GM12878 (cell line): ENCODE results near the gene SUSD2. TPM values are rescaled to one million over a fixed set of nuclear protein-coding genes. Genes with fewer than 3 reads are reported as not detected.

Source experiments
- BHLHE40 ChIP-seq, 2 experiments: fragments of 450-650 bp in 1 of 2; IDR thresholded peaks; 2 replicates each; pipeline ENCODE4 v1.6.1; 2011 to 2017; ENCODE audit warnings: low read depth in 2 of 2, borderline replicate concordance in 1 of 2, improper control_type of control experiment in 1 of 2, low read length in 1 of 2, mild to moderate bottlenecking in 1 of 2
- CUX1 ChIP-seq: IDR thresholded peaks from 2 replicates; pipeline ENCODE4 v1.6.1; 2012; ENCODE audit warnings: improper control_type of control experiment, low read depth, low read length; ENCODE audit not compliant: insufficient replicate concordance
- EGR1 ChIP-seq, 2 experiments: IDR thresholded peaks; 1 replicate in 1 of 2; 2 replicates in 1 of 2; pipeline ENCODE4 v1.6.1; 2011 to 2012; ENCODE audit warnings: low read depth in 2 of 2, low read length in 2 of 2, borderline replicate concordance in 1 of 2, mild to moderate bottlenecking in 1 of 2, moderate library complexity in 1 of 2
- ELK1 ChIP-seq: IDR thresholded peaks from 2 replicates; pipeline ENCODE4 v1.6.1; 2012; ENCODE audit warnings: low read depth, low read length, improper control_type of control experiment
- GATAD2B ChIP-seq: fragments of 450-650 bp; conservative IDR thresholded peaks from 2 replicates; pipeline ENCODE4 v1.6.1; 2017; ENCODE audit warnings: low read depth, mild to moderate bottlenecking, moderate library complexity
- HDAC6 ChIP-seq: fragments of 200-600 bp; sonication (generic); IDR thresholded peaks from one replicate; pipeline ENCODE4 v1.8.0; 2017; ENCODE audit warnings: antibody characterized with exemption; ENCODE audit not compliant: unreplicated experiment
- JUND ChIP-seq: IDR thresholded peaks from 2 replicates; pipeline ENCODE4 v1.6.1; 2012; ENCODE audit warnings: low read depth, mild to moderate bottlenecking, low read length, improper control_type of control experiment, moderate library complexity
- KAT2A ChIP-seq: conservative IDR thresholded peaks from 2 replicates; pipeline ENCODE4 v1.6.1; 2011; ENCODE audit warnings: low read depth, low read length; ENCODE audit not compliant: control insufficient read depth
- MAX ChIP-seq: IDR thresholded peaks from 2 replicates; pipeline ENCODE4 v1.6.1; 2012; ENCODE audit warnings: low read depth, low read length, improper control_type of control experiment
- NR2C1 ChIP-seq: fragments of 450-650 bp; IDR thresholded peaks from 2 replicates; pipeline ENCODE4 v1.6.1; 2017; ENCODE audit warnings: antibody characterized with exemption, mild to moderate bottlenecking, moderate library complexity
- POLR2AphosphoS5 ChIP-seq: IDR thresholded peaks from 2 replicates; pipeline ENCODE4 v1.6.1; 2011; ENCODE audit warnings: mild to moderate bottlenecking, low read length, inconsistent platforms
- POU2F2 ChIP-seq: IDR thresholded peaks from 3 replicates; pipeline ENCODE4 v1.6.1; 2011; ENCODE audit warnings: low read depth, mild to moderate bottlenecking, low read length, borderline replicate concordance
- SP1 ChIP-seq: IDR thresholded peaks from one replicate; pipeline ENCODE4 v1.6.1; 2011; ENCODE audit warnings: low read depth, low read length
- STAT1 ChIP-seq: fragments of 450-650 bp; conservative IDR thresholded peaks from 2 replicates; pipeline ENCODE4 v1.6.1; 2014; ENCODE audit warnings: antibody characterized with exemption, mild to moderate bottlenecking
- WRNIP1 ChIP-seq: IDR thresholded peaks from 2 replicates; pipeline ENCODE4 v1.6.1; 2011; ENCODE audit warnings: low read depth, low read length, improper control_type of control experiment, borderline replicate concordance
- ZBTB40 ChIP-seq: fragments of 450-650 bp; IDR thresholded peaks from 2 replicates; pipeline ENCODE4 v1.6.1; 2016; ENCODE audit warnings: mild to moderate bottlenecking, moderate library complexity, borderline replicate concordance
- ZNF274 ChIP-seq: IDR thresholded peaks from one replicate; pipeline ENCODE4 v1.8.0; 2011; ENCODE audit not compliant: insufficient read length, insufficient read depth
- ZSCAN29 ChIP-seq: fragments of 450-650 bp; IDR thresholded peaks from 2 replicates; pipeline ENCODE4 v1.6.1; 2017; ENCODE audit warnings: mild to moderate bottlenecking, moderate library complexity
- polyA plus RNA-seq, 11 experiments: library from polyadenylated mRNA; depleted of rRNA in 4 of 11; unstranded in 6 of 11; stranded (reverse) in 5 of 11; fragments of >200 nt; fragmentation: Nextera tagmentation in 4 of 11; fragmentation: Illumina TruSeq in 1 of 11; extraction: Ambion mirVana in 4 of 11; extraction: Trizol in 1 of 11; gene quantifications; 1 replicate in 1 of 11; 2 replicates in 10 of 11; pipeline versions ENCODE4 v1.2.1 to v1.2.3, GENCODE V29; 2011 to 2016; ENCODE audit warnings: inconsistent platforms in 2 of 11, missing spikeins in 2 of 11, low read depth in 1 of 11
- total RNA-seq, 4 experiments: library from RNA; depleted of rRNA in 3 of 4; stranded (reverse); fragments of >200 nt in 3 of 4; fragmentation: Illumina TruSeq in 1 of 4; extraction: Trizol in 1 of 4; gene quantifications; 2 replicates each; pipeline versions ENCODE4 v1.2.1 to v1.2.3, GENCODE V29; 2013 to 2021

The SUSD2 gene
- total and polyA plus RNA-seq, 10 of the 15 experiments (the other 5 are each of a cell fraction or from before 2014, with no cell fraction given), result 0.04 to 0.31 (median 0.11) TPM; not detected in 5

GRCh38 chr22:24156913-24157821 is 24.1 kb upstream of the SUSD2 start (continued):
- TF ChIP-seq ZBTB40 (no peak; the same call in 1 of the 2 replicates), ELK1 (no peak), EGR1 (IDR thresholded peaks at IDR 0.05; ENCODE audit: borderline replicate concordance in 1 of 2, low read depth in 2 of 2, low read length in 2 of 2) (peak; percentile 48 to 98), POU2F2 (peak; percentile 57; the same call in 2 of the 3 replicates), ZSCAN29 (no peak), MAX (peak; percentile 43; the same call in 1 of the 2 replicates), ZNF274 (no peak), SP1 (peak; percentile 78), BHLHE40 (IDR thresholded peaks at IDR 0.05; ENCODE audit: borderline replicate concordance in 1 of 2, low read depth in 2 of 2, low read length in 1 of 2) (peak in 1 of 2 experiments; percentile 55; a peak in 2 of 4 replicates), JUND (no peak), POLR2AphosphoS5 (no peak; the same call in 1 of the 2 replicates), GATAD2B (peak; percentile 64), WRNIP1 (no peak), KAT2A (no peak), HDAC6 (no peak), STAT1 (no peak), CUX1 (no peak), NR2C1 (0 out of 2 replicates have a peak, but pooled peaks have one; percentile 21)
